GM23338 (cell line): ENCODE measurements around the gene HACL1. TPM values are rescaled to one million over a fixed set of nuclear protein-coding genes. Genes with fewer than 3 reads are reported as not detected.

Experiments used
- ATAC-seq: fragments of 200-7000 bp; cut with Tn5 transposase; 3 replicates; pipeline ENCODE4 v1.9.1; 2020
- DNase-seq: peaks from one replicate; pipeline ENCODE4 v3.0.0-alpha.2; 2015; ENCODE audit warnings: low spot score
- H2AFZ ChIP-seq: fragments of 200-600 bp; sonication (generic); 2 replicates; pipeline ENCODE4 v1.8.0; 2016; ENCODE audit warnings: antibody characterized with exemption, mild to moderate bottlenecking, moderate library complexity
- H3F3A ChIP-seq: fragments of 200-600 bp; sonication (generic); replicated peaks from 2 replicates; pipeline ENCODE4 v1.8.0; 2017; ENCODE audit warnings: antibody characterized with exemption, mixed run types, low read depth
- H3K27ac ChIP-seq: fragments of 200-600 bp; sonication (generic); 2 replicates; pipeline ENCODE4 v1.6.1; 2016; ENCODE audit warnings: low read depth
- H3K27me3 ChIP-seq: fragments of 200-600 bp; sonication (generic); 2 replicates; pipeline ENCODE4 v1.8.0; 2016; ENCODE audit warnings: mild to moderate bottlenecking, mixed run types, moderate library complexity; ENCODE audit not compliant: insufficient read depth
- H3K36me3 ChIP-seq: fragments of 200-600 bp; sonication (generic); 2 replicates; pipeline ENCODE4 v1.8.0; 2016; ENCODE audit warnings: mild to moderate bottlenecking; ENCODE audit not compliant: insufficient read depth
- H3K4me1 ChIP-seq: fragments of 200-600 bp; sonication (generic); 2 replicates; pipeline ENCODE4 v1.8.0; 2016; ENCODE audit warnings: mild to moderate bottlenecking, moderate library complexity; ENCODE audit not compliant: insufficient read depth
- H3K4me2 ChIP-seq: fragments of 200-600 bp; sonication (generic); 2 replicates; pipeline ENCODE4 v1.7.1; 2017; ENCODE audit warnings: mixed run types
- H3K4me3 ChIP-seq: fragments of 200-600 bp; sonication (generic); 2 replicates; pipeline ENCODE4 v1.6.1; 2016; ENCODE audit warnings: mixed run types
- H3K79me2 ChIP-seq: fragments of 200-600 bp; sonication (generic); replicated peaks from 2 replicates; pipeline ENCODE4 v1.8.0; 2017; ENCODE audit warnings: mild to moderate bottlenecking; ENCODE audit not compliant: insufficient read depth
- H3K9me2 ChIP-seq: fragments of 200-600 bp; sonication (generic); 2 replicates; pipeline ENCODE4 v1.8.0; 2017; ENCODE audit not compliant: insufficient read depth
- H4K20me1 ChIP-seq: fragments of 200-600 bp; sonication (generic); replicated peaks from 2 replicates; pipeline ENCODE4 v1.8.0; 2017; ENCODE audit warnings: mild to moderate bottlenecking; ENCODE audit not compliant: insufficient read depth
- H3K27ac Mint-ChIP-seq: 2 replicates; pipeline ENCODE4 v1.8.0; 2020; ENCODE audit warnings: inconsistent platforms, mild to moderate bottlenecking, moderate library complexity, mixed read lengths
- H3K27me3 Mint-ChIP-seq: 3 replicates; pipeline ENCODE4 v1.8.0; 2022; ENCODE audit warnings: low read depth, mild to moderate bottlenecking, moderate library complexity, mixed read lengths, inconsistent platforms; ENCODE audit not compliant: insufficient read depth, poor library complexity
- H3K36me3 Mint-ChIP-seq: 3 replicates; pipeline ENCODE4 v1.8.0; 2021; ENCODE audit warnings: low read depth, mild to moderate bottlenecking, inconsistent platforms, moderate library complexity, mixed read lengths
- H3K4me1 Mint-ChIP-seq: 3 replicates; pipeline ENCODE4 v1.8.0; 2020; ENCODE audit warnings: mild to moderate bottlenecking, inconsistent platforms, mixed read lengths
- H3K4me3 Mint-ChIP-seq: 3 replicates; pipeline ENCODE4 v1.8.0; 2021; ENCODE audit warnings: moderate library complexity, mild to moderate bottlenecking, inconsistent platforms, mixed read lengths
- H3K9me3 Mint-ChIP-seq: 3 replicates; pipeline ENCODE4 v1.8.0; 2020; ENCODE audit warnings: moderate library complexity, mild to moderate bottlenecking, inconsistent platforms, mixed read lengths
- EZH2 ChIP-seq: fragments of 200-600 bp; sonication (generic); IDR thresholded peaks from one replicate; pipeline ENCODE4 v1.8.0; 2017; ENCODE audit warnings: antibody characterized with exemption, mild to moderate bottlenecking, low read depth; ENCODE audit not compliant: unreplicated experiment
- polyA plus RNA-seq: library from polyadenylated mRNA; unstranded; fragments of >200 nt; fragmentation: Nextera tagmentation; extraction: Ambion mirVana; gene quantifications from 2 replicates; pipeline ENCODE4 v1.2.1, GENCODE V29; 2016
- total RNA-seq: library from RNA; depleted of rRNA; stranded (reverse); fragments of >200 nt; shearing (Covaris generic); gene quantifications from 2 replicates; pipeline ENCODE4 v1.2.3, GENCODE V29; 2014
- TF ChIP-seq, protein P1 (sequence below): fragments of 250-450 bp; sonication (Bioruptor Pico); IDR thresholded peaks from 2 replicates; pipeline ENCODE4 v1.5.0; 2020; ENCODE audit warnings: mild to moderate bottlenecking, moderate library complexity
- TF ChIP-seq, protein P2 (sequence below), 2 experiments: fragments of 200-600 bp in 1 of 2; sonication (generic) in 1 of 2; conservative IDR thresholded peaks; 2 replicates each; pipeline versions ENCODE4 v1.5.1 to v1.6.1; 2016 to 2017; ENCODE audit warnings: antibody characterized with exemption in 2 of 2, low read depth in 2 of 2, mild to moderate bottlenecking in 2 of 2, moderate library complexity in 1 of 2
- TF ChIP-seq, protein P3 (sequence below): IDR thresholded peaks from one replicate; pipeline ENCODE4 v1.6.1; 2018; ENCODE audit warnings: antibody characterized with exemption; ENCODE audit not compliant: unreplicated experiment

HACL1 gene
- total and polyA plus RNA-seq, 2 experiments from 2014 or later, result 19.6 to 33.5 TPM

DNA sequence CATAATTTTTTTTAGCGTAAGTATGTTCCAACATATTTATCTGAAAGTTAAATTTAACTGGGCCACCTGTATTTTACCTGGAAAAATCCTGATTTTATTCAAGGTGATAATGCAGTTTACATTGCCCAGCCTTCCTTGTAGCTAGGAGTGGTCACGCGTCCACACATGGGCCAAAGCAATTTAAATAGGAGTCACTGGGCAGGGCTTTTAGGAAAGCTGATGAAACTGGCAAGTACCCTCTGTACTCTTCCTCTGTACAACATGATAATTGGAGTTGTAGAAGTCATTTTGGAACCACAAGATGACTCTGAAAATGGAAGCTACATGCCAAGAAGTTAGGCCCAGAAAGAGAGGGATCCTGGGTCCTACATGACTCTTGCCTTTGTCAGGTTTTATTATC is 9.6 kb upstream of the HACL1 start (continued):
- TF ChIP-seq, protein P1, sequence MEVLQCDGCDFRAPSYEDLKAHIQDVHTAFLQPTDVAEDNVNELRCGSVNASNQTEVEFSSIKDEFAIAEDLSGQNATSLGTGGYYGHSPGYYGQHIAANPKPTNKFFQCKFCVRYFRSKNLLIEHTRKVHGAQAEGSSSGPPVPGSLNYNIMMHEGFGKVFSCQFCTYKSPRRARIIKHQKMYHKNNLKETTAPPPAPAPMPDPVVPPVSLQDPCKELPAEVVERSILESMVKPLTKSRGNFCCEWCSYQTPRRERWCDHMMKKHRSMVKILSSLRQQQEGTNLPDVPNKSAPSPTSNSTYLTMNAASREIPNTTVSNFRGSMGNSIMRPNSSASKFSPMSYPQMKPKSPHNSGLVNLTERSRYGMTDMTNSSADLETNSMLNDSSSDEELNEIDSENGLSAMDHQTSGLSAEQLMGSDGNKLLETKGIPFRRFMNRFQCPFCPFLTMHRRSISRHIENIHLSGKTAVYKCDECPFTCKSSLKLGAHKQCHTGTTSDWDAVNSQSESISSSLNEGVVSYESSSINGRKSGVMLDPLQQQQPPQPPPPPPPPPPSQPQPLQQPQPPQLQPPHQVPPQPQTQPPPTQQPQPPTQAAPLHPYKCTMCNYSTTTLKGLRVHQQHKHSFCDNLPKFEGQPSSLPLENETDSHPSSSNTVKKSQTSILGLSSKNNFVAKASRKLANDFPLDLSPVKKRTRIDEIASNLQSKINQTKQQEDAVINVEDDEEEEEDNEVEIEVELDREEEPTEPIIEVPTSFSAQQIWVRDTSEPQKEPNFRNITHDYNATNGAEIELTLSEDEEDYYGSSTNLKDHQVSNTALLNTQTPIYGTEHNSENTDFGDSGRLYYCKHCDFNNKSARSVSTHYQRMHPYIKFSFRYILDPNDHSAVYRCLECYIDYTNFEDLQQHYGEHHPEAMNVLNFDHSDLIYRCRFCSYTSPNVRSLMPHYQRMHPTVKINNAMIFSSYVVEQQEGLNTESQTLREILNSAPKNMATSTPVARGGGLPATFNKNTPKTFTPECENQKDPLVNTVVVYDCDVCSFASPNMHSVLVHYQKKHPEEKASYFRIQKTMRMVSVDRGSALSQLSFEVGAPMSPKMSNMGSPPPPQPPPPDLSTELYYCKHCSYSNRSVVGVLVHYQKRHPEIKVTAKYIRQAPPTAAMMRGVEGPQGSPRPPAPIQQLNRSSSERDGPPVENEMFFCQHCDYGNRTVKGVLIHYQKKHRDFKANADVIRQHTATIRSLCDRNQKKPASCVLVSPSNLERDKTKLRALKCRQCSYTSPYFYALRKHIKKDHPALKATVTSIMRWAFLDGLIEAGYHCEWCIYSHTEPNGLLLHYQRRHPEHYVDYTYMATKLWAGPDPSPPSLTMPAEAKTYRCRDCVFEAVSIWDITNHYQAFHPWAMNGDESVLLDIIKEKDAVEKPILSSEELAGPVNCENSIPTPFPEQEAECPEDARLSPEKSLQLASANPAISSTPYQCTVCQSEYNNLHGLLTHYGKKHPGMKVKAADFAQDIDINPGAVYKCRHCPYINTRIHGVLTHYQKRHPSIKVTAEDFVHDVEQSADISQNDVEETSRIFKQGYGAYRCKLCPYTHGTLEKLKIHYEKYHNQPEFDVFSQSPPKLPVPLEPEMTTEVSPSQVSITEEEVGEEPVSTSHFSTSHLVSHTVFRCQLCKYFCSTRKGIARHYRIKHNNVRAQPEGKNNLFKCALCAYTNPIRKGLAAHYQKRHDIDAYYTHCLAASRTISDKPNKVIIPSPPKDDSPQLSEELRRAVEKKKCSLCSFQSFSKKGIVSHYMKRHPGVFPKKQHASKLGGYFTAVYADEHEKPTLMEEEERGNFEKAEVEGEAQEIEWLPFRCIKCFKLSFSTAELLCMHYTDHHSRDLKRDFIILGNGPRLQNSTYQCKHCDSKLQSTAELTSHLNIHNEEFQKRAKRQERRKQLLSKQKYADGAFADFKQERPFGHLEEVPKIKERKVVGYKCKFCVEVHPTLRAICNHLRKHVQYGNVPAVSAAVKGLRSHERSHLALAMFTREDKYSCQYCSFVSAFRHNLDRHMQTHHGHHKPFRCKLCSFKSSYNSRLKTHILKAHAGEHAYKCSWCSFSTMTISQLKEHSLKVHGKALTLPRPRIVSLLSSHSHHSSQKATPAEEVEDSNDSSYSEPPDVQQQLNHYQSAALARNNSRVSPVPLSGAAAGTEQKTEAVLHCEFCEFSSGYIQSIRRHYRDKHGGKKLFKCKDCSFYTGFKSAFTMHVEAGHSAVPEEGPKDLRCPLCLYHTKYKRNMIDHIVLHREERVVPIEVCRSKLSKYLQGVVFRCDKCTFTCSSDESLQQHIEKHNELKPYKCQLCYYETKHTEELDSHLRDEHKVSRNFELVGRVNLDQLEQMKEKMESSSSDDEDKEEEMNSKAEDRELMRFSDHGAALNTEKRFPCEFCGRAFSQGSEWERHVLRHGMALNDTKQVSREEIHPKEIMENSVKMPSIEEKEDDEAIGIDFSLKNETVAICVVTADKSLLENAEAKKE (CRISPR knock-in tag), result no peak
- TF ChIP-seq, protein P2, sequence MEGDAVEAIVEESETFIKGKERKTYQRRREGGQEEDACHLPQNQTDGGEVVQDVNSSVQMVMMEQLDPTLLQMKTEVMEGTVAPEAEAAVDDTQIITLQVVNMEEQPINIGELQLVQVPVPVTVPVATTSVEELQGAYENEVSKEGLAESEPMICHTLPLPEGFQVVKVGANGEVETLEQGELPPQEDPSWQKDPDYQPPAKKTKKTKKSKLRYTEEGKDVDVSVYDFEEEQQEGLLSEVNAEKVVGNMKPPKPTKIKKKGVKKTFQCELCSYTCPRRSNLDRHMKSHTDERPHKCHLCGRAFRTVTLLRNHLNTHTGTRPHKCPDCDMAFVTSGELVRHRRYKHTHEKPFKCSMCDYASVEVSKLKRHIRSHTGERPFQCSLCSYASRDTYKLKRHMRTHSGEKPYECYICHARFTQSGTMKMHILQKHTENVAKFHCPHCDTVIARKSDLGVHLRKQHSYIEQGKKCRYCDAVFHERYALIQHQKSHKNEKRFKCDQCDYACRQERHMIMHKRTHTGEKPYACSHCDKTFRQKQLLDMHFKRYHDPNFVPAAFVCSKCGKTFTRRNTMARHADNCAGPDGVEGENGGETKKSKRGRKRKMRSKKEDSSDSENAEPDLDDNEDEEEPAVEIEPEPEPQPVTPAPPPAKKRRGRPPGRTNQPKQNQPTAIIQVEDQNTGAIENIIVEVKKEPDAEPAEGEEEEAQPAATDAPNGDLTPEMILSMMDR (conservative IDR thresholded peaks at IDR 0.05; ENCODE audit: low read depth in 2 of 2), result no peak

DNA sequence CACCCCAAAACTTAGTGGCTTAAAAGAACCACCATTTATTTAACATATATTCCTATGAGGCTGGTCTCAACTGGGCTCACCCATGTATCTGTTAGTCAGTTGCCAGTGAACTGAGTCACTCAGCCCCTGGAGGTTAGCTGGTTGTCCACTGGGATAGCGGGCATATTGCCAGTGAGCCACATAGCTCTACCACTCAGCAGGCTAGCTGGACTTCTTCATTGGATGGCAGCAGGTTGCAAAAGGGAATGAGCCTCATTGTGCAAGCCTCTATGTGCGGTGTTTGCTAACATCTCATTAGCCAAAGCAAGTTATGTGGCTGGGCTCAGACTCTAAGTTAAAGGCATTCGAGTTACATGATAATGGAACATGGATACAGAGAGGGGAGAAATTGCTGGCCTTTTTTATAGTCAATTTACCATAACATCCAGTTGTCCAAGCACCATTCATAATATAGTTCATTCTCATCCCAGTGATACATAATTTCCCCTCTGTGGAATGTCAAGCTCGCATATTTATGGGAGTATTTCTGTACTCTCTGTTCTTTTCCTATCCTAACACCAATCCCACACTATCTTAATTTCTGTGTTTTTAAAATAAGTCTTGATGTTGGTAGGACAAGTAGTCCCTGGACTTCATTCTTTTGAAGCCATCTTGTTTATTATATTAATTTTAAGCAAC is 8.9 kb upstream of the HACL1 start:
- Histone ChIP-seq H3K36me3 (no peaks in the 10 kb centered on the region), H4K20me1 (no peaks in the 10 kb centered on the region), H2AFZ (no peak overlapping the region), H3K27ac (no peak overlapping the region), H3K4me3 (no peak overlapping the region), H3K4me1 (peaks cover 12% of the 10 kb centered on the region), H3K27me3 (no peaks in the 10 kb centered on the region), H3K9me2 (no peaks in the 10 kb centered on the region), H3K79me2 (no peaks in the 10 kb centered on the region), H3F3A (no peaks in the 10 kb centered on the region), H3K4me2 (no peak overlapping the region)
- H3K4me3 Mint-ChIP-seq, result no peak overlapping the region
- H3K9me3 Mint-ChIP-seq, result no peaks in the 10 kb centered on the region
- H3K36me3 Mint-ChIP-seq, result peaks cover under 1% of the 10 kb centered on the region; the same call in 1 of the 3 replicates
- no peak for DNase-seq
- H3K27ac Mint-ChIP-seq, result no peak overlapping the region
- peaks cover 13% of the 10 kb centered on the region for H3K4me1 Mint-ChIP-seq
- ATAC-seq, result no peak
- peaks cover 2% of the 10 kb centered on the region for H3K27me3 Mint-ChIP-seq
- TF ChIP-seq, protein P3, sequence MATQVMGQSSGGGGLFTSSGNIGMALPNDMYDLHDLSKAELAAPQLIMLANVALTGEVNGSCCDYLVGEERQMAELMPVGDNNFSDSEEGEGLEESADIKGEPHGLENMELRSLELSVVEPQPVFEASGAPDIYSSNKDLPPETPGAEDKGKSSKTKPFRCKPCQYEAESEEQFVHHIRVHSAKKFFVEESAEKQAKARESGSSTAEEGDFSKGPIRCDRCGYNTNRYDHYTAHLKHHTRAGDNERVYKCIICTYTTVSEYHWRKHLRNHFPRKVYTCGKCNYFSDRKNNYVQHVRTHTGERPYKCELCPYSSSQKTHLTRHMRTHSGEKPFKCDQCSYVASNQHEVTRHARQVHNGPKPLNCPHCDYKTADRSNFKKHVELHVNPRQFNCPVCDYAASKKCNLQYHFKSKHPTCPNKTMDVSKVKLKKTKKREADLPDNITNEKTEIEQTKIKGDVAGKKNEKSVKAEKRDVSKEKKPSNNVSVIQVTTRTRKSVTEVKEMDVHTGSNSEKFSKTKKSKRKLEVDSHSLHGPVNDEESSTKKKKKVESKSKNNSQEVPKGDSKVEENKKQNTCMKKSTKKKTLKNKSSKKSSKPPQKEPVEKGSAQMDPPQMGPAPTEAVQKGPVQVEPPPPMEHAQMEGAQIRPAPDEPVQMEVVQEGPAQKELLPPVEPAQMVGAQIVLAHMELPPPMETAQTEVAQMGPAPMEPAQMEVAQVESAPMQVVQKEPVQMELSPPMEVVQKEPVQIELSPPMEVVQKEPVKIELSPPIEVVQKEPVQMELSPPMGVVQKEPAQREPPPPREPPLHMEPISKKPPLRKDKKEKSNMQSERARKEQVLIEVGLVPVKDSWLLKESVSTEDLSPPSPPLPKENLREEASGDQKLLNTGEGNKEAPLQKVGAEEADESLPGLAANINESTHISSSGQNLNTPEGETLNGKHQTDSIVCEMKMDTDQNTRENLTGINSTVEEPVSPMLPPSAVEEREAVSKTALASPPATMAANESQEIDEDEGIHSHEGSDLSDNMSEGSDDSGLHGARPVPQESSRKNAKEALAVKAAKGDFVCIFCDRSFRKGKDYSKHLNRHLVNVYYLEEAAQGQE, result no peak
- TF ChIP-seq EZH2, result no peak
